Stimulated activated naive B cell treated with anti-CD40 and anti-IgM and Interleukin-4, amounts not matched to agents 10 μg/mL and 1 μg/mL and 100 μg/mL, for 72 hours (primary cell): ENCODE measurements around the gene FRK.

ENCODE experiments used
- ATAC-seq, 2 donors: fragments of 150-1000 bp; cut with Tn5 transposase; replicated peaks; 2 replicates each; pipeline ENCODE4 v1.10.0; 2021; ENCODE audit warnings: moderate library complexity in 1 of 2
- DNase-seq: peaks from one replicate; pipeline ENCODE4 v3.0.0; 2021
- H3K27ac Mint-ChIP-seq: one replicate; pipeline ENCODE4 v1.8.0; 2022; ENCODE audit warnings: mild to moderate bottlenecking, mixed read lengths
- H3K27me3 Mint-ChIP-seq, 2 donors: one replicate each; pipeline ENCODE4 v1.8.0; 2022; ENCODE audit warnings: mixed read lengths in 2 of 2
- H3K36me3 Mint-ChIP-seq, 2 donors: one replicate each; pipeline ENCODE4 v1.8.0; 2022; ENCODE audit warnings: mixed read lengths in 2 of 2, mild to moderate bottlenecking in 1 of 2
- H3K4me1 Mint-ChIP-seq, 2 donors: one replicate each; pipeline ENCODE4 v1.8.0; 2022; ENCODE audit warnings: mixed read lengths in 2 of 2, mild to moderate bottlenecking in 1 of 2
- H3K4me3 Mint-ChIP-seq, 2 donors: one replicate each; pipeline ENCODE4 v1.8.0; 2022; ENCODE audit warnings: mild to moderate bottlenecking in 2 of 2, mixed read lengths in 2 of 2, moderate library complexity in 1 of 2
- H3K9me3 Mint-ChIP-seq, 2 donors: one replicate each; pipeline ENCODE4 v1.8.0; 2022; ENCODE audit warnings: mixed read lengths in 2 of 2, mild to moderate bottlenecking in 1 of 2

Gene FRK

GRCh38 chr6:116090251-116090650 lies 29.6 kb upstream of the FRK start:
- ATAC-seq (peak; percentile 38 to 53), DNase-seq (peak; percentile 2)
- H3K27me3 Mint-ChIP-seq, result peaks cover 8% of the 10 kb centered on the region in 2 donors
- H3K36me3 Mint-ChIP-seq, result peaks cover 0 to 3% of the 10 kb centered on the region in 2 donors
- no peak overlapping the region for H3K4me3 Mint-ChIP-seq
- H3K4me1 Mint-ChIP-seq, result peaks cover 14 to 28% of the 10 kb centered on the region in 2 donors
- no peaks in the 10 kb centered on the region for H3K9me3 Mint-ChIP-seq
- H3K27ac Mint-ChIP-seq, result no peak overlapping the region

GRCh38 chr6:116088946-116089345 lies 28.3 kb upstream of the FRK start:
- Mint-ChIP-seq H3K27ac (no peak overlapping the region), H3K36me3 (peaks cover 0 to 3% of the 10 kb centered on the region in 2 donors), H3K4me1 (peaks cover 16 to 28% of the 10 kb centered on the region in 2 donors), H3K9me3 (no peaks in the 10 kb centered on the region), H3K27me3 (peaks cover 8% of the 10 kb centered on the region in 2 donors), H3K4me3 (no peak overlapping the region)
- no peak for DNase-seq
- ATAC-seq, result no peak

GRCh38 chr6:116087437-116088027 lies 26.8 kb upstream of the FRK start:
- Mint-ChIP-seq H3K36me3 (peaks cover 0 to 3% of the 10 kb centered on the region in 2 donors), H3K4me1 (peaks cover 16 to 28% of the 10 kb centered on the region in 2 donors), H3K9me3 (no peaks in the 10 kb centered on the region), H3K27me3 (peaks cover 2 to 10% of the 10 kb centered on the region in 2 donors), H3K27ac (peak overlapping the region; percentile 72), H3K4me3 (peak overlapping the region; percentile 5 to 15)
- DNase-seq (peak; percentile 36), ATAC-seq (peak; percentile 97 to 99)

GRCh38 chr6:116084284-116084683 lies 23.6 kb upstream of the FRK start:
- peaks cover 0 to 3% of the 10 kb centered on the region in 2 donors for H3K36me3 Mint-ChIP-seq
- H3K4me1 Mint-ChIP-seq, result peaks cover 12 to 21% of the 10 kb centered on the region in 2 donors
- H3K27me3 Mint-ChIP-seq, result peaks cover 11 to 22% of the 10 kb centered on the region in 2 donors
- no peak overlapping the region for H3K27ac Mint-ChIP-seq
- no peak overlapping the region for H3K4me3 Mint-ChIP-seq
- no peaks in the 10 kb centered on the region for H3K9me3 Mint-ChIP-seq
- no peak for ATAC-seq
- DNase-seq, result no peak

- Mint-ChIP-seq H3K4me3 (no peak overlapping the region), H3K4me1 (peaks cover 9 to 17% of the 10 kb centered on the region in 2 donors), H3K9me3 (no peaks in the 10 kb centered on the region), H3K36me3 (no peaks in the 10 kb centered on the region), H3K27ac (no peak overlapping the region), H3K27me3 (peaks cover 11 to 22% of the 10 kb centered on the region in 2 donors)
- DNase-seq (no peak), ATAC-seq (no peak)
Measured at GRCh38 chr6:116083052-116083451, 22.4 kb upstream of the FRK start.

GRCh38 chr6:116078945-116079344 lies 18.3 kb upstream of the FRK start:
- H3K27ac Mint-ChIP-seq, result no peak overlapping the region
- ATAC-seq (no peak), DNase-seq (no peak)
- H3K4me3 Mint-ChIP-seq, result no peak overlapping the region
- peaks cover 22 to 23% of the 10 kb centered on the region in 2 donors for H3K27me3 Mint-ChIP-seq
- no peaks in the 10 kb centered on the region for H3K36me3 Mint-ChIP-seq
- no peaks in the 10 kb centered on the region for H3K9me3 Mint-ChIP-seq
- no peaks in the 10 kb centered on the region for H3K4me1 Mint-ChIP-seq

- Mint-ChIP-seq H3K9me3 (no peaks in the 10 kb centered on the region), H3K4me3 (no peak overlapping the region), H3K27me3 (peaks cover 22 to 23% of the 10 kb centered on the region in 2 donors)
Measured at GRCh38 chr6:116078522-116078921, 17.8 kb upstream of the FRK start.

GRCh38 chr6:116074732-116075390 lies 14.2 kb upstream of the FRK start:
- no peak for ATAC-seq
- Mint-ChIP-seq H3K4me3 (no peak overlapping the region), H3K36me3 (no peaks in the 10 kb centered on the region), H3K9me3 (no peaks in the 10 kb centered on the region), H3K27ac (peak overlapping the region; percentile 27), H3K4me1 (peaks cover 0 to 2% of the 10 kb centered on the region in 2 donors), H3K27me3 (peaks cover 0 to 12% of the 10 kb centered on the region in 2 donors)
- no peak for DNase-seq

More at GRCh38 chr6:116078522-116078921, 17.8 kb upstream of the FRK start:
- Mint-ChIP-seq H3K4me1 (no peaks in the 10 kb centered on the region), H3K27ac (no peak overlapping the region), H3K36me3 (no peaks in the 10 kb centered on the region)
- no peak for ATAC-seq
- no peak for DNase-seq

GRCh38 chr6:116073765-116074440 lies 13.2 kb upstream of the FRK start:
- Mint-ChIP-seq H3K9me3 (no peaks in the 10 kb centered on the region), H3K36me3 (no peaks in the 10 kb centered on the region), H3K4me1 (peaks cover 0 to 2% of the 10 kb centered on the region in 2 donors), H3K27ac (no peak overlapping the region), H3K4me3 (no peak overlapping the region), H3K27me3 (peaks cover 0 to 12% of the 10 kb centered on the region in 2 donors)
- ATAC-seq (no peak), DNase-seq (no peak)

- no peak for DNase-seq
- no peaks in the 10 kb centered on the region for H3K9me3 Mint-ChIP-seq
- H3K27ac Mint-ChIP-seq, result no peak overlapping the region
- H3K4me3 Mint-ChIP-seq, result no peak overlapping the region
- no peak for ATAC-seq
- H3K4me1 Mint-ChIP-seq, result peaks cover 0 to 2% of the 10 kb centered on the region in 2 donors
- no peaks in the 10 kb centered on the region for H3K36me3 Mint-ChIP-seq
- peaks cover 0 to 13% of the 10 kb centered on the region in 2 donors for H3K27me3 Mint-ChIP-seq
Measured at GRCh38 chr6:116072368-116072767, 11.7 kb upstream of the FRK start.

- no peak overlapping the region for H3K27ac Mint-ChIP-seq
- no peak for DNase-seq
Measured at GRCh38 chr6:116070616-116071389, 10.1 kb upstream of the FRK start.

GRCh38 chr6:116070101-116070500 lies 9.4 kb upstream of the FRK start:
- Mint-ChIP-seq H3K4me1 (peaks cover 0 to 2% of the 10 kb centered on the region in 2 donors), H3K27me3 (peaks cover 5 to 13% of the 10 kb centered on the region in 2 donors), H3K4me3 (no peak overlapping the region), H3K36me3 (no peaks in the 10 kb centered on the region), H3K27ac (no peak overlapping the region), H3K9me3 (no peaks in the 10 kb centered on the region)
- DNase-seq (no peak), ATAC-seq (no peak)

More at GRCh38 chr6:116070616-116071389, 10.1 kb upstream of the FRK start:
- Mint-ChIP-seq H3K27me3 (peaks cover 5 to 17% of the 10 kb centered on the region in 2 donors), H3K4me3 (no peak overlapping the region), H3K36me3 (no peaks in the 10 kb centered on the region), H3K9me3 (no peaks in the 10 kb centered on the region), H3K4me1 (peaks cover 0 to 2% of the 10 kb centered on the region in 2 donors)
- ATAC-seq, result no peak

GRCh38 chr6:116066789-116067188 lies 6.1 kb upstream of the FRK start:
- H3K9me3 Mint-ChIP-seq, result no peaks in the 10 kb centered on the region
- H3K4me3 Mint-ChIP-seq, result no peak overlapping the region
- peaks cover 5 to 25% of the 10 kb centered on the region in 2 donors for H3K27me3 Mint-ChIP-seq
- DNase-seq, result no peak
- H3K36me3 Mint-ChIP-seq, result no peaks in the 10 kb centered on the region
- no peaks in the 10 kb centered on the region for H3K4me1 Mint-ChIP-seq
- H3K27ac Mint-ChIP-seq, result no peak overlapping the region
- no peak for ATAC-seq

GRCh38 chr6:116064666-116065065 lies 4.0 kb upstream of the FRK start:
- DNase-seq, result no peak
- H3K27ac Mint-ChIP-seq, result no peak overlapping the region
- no peak for ATAC-seq
- peaks cover 4 to 7% of the 10 kb centered on the region in 2 donors for H3K4me1 Mint-ChIP-seq
- H3K36me3 Mint-ChIP-seq, result no peaks in the 10 kb centered on the region
- no peaks in the 10 kb centered on the region for H3K9me3 Mint-ChIP-seq
- no peak overlapping the region for H3K4me3 Mint-ChIP-seq
- peaks cover 9 to 38% of the 10 kb centered on the region in 2 donors for H3K27me3 Mint-ChIP-seq
